T-cell (primary cell): ENCODE measurements around the gene MTA1. TPM values are rescaled to one million over a fixed set of nuclear protein-coding genes. Genes with fewer than 3 reads are reported as not detected.
A peak's percentile ranks its signal among the peaks of the same experiment; 100 is the strongest.

ENCODE experiments used
- ATAC-seq, 4 experiments: fragments of 200-7000 bp in 3 of 4; fragments of 150-1000 bp in 1 of 4; cut with Tn5 transposase; replicated peaks in 1 of 4; 1 replicate in 3 of 4; 2 replicates in 1 of 4; pipeline ENCODE4 v1.10.0; 2021; ENCODE audit warnings: moderate library complexity in 3 of 4, mild to moderate bottlenecking in 2 of 4, moderate number of reproducible peaks in 1 of 4
- CTCF ChIA-PET, 2 donors: fragments of 300-600 bp; sonication (Branson Sonifier 250); formaldehyde crosslinking; loops; one replicate each; lab custom pipeline; 2022; ENCODE audit warnings: antibody characterized with exemption in 2 of 2; lab: Charles Lee
- POLR2A ChIA-PET, 2 donors: fragments of 300-600 bp; sonication (Branson Sonifier 250); formaldehyde crosslinking; loops; one replicate each; lab custom pipeline; 2022; ENCODE audit warnings: antibody characterized with exemption in 2 of 2; lab: Charles Lee
- DNase-seq, 35 experiments: peaks; one replicate each; pipeline versions ENCODE4 v3.0.0 to v3.0.0-alpha.2; 2013 to 2023
- H3K27ac ChIP-seq: one replicate; pipeline ENCODE4 v1.5.1; 2013; ENCODE audit warnings: low read length
- H3K27me3 ChIP-seq, 2 experiments: replicated peaks in 1 of 2; 1 replicate in 1 of 2; 2 replicates in 1 of 2; pipeline versions ENCODE4 v1.6.1 to v1.7.0; 2013; ENCODE audit warnings: low read length in 1 of 2, mixed read lengths in 1 of 2; ENCODE audit not compliant: control insufficient read depth in 2 of 2, insufficient read depth in 2 of 2; ENCODE audit errors: extremely low read depth in 1 of 2
- H3K36me3 ChIP-seq, 2 donors: 1 replicate in 1 of 2; 2 replicates in 1 of 2; pipeline versions ENCODE4 v1.6.1 to v1.7.0; 2013; ENCODE audit warnings: low read length in 1 of 2; ENCODE audit not compliant: control insufficient read depth in 2 of 2, insufficient read depth in 1 of 2; ENCODE audit errors: extremely low read depth in 1 of 2
- H3K4me1 ChIP-seq, 2 experiments: 1 replicate in 1 of 2; 2 replicates in 1 of 2; pipeline versions ENCODE4 v1.6.1 to v1.7.0; 2013; ENCODE audit warnings: low read length in 2 of 2, mixed read lengths in 1 of 2; ENCODE audit not compliant: insufficient read depth in 2 of 2, control insufficient read depth in 1 of 2; ENCODE audit errors: extremely low read depth in 1 of 2
- H3K4me3 ChIP-seq, 2 donors: 1 replicate in 1 of 2; 2 replicates in 1 of 2; pipeline versions ENCODE4 v1.5.1 to v1.7.0; 2013; ENCODE audit warnings: mild to moderate bottlenecking in 2 of 2, low read length in 1 of 2, moderate library complexity in 1 of 2; ENCODE audit not compliant: control insufficient read depth in 1 of 2; ENCODE audit errors: extremely low read depth in 1 of 2
- H3K9me3 ChIP-seq: 2 replicates; pipeline ENCODE4 v1.7.0; 2013
- H3K27ac Mint-ChIP-seq, 2 donors: one replicate each; pipeline ENCODE4 v1.8.0; 2020 to 2021; ENCODE audit warnings: mild to moderate bottlenecking in 2 of 2, mixed read lengths in 2 of 2
- H3K27me3 Mint-ChIP-seq, 2 donors: one replicate each; pipeline ENCODE4 v1.8.0; 2021 to 2022; ENCODE audit warnings: mixed read lengths in 2 of 2
- H3K36me3 Mint-ChIP-seq: one replicate; pipeline ENCODE4 v1.8.0; 2021; ENCODE audit warnings: mixed read lengths
- H3K4me1 Mint-ChIP-seq, 3 donors: one replicate each; pipeline ENCODE4 v1.8.0; 2020 to 2022; ENCODE audit warnings: mixed read lengths in 3 of 3, mild to moderate bottlenecking in 1 of 3
- H3K4me3 Mint-ChIP-seq, 3 donors: one replicate each; pipeline ENCODE4 v1.8.0; 2020 to 2022; ENCODE audit warnings: mild to moderate bottlenecking in 3 of 3, mixed read lengths in 3 of 3, moderate library complexity in 3 of 3
- H3K9me3 Mint-ChIP-seq, 3 donors: one replicate each; pipeline ENCODE4 v1.8.0; 2020 to 2022; ENCODE audit warnings: mixed read lengths in 3 of 3
- WGBS: methylation state at CpG from one replicate; pipeline ENCODE4 v1.1.5; 2013; ENCODE audit warnings: missing lambda C conversion rate; ENCODE audit not compliant: insufficient coverage; 5-methylcytosine and 5-hydroxymethylcytosine counted together
- total RNA-seq, 35 experiments: library from RNA in 6 of 35; stranded (reverse) in 6 of 35; fragments of 120-200 nt in 1 of 35; gene quantifications; one replicate each; pipeline versions ENCODE4 v1.2.1 to v1.2.4 and lab custom pipeline; 2013 to 2026

MTA1 gene
- total RNA-seq, 5 donors from 2014 or later (not counting 1 experiment from before 2014, with no cell fraction given), result 111 to 152 (median 141) TPM

GRCh38 chr14:105493921-105494605 is 74.4 kb downstream of the MTA1 start:
- H3K4me3 Mint-ChIP-seq, result no peak overlapping the region
- H3K4me1 Mint-ChIP-seq, result peaks cover 13 to 14% (median 14%) of the 10 kb centered on the region in 3 donors
- ChIA-PET POLR2A (no interaction called here), CTCF (no interaction called here)
- 98% methylated on average over 9 of the region's 16 CpGs for WGBS
- H3K9me3 ChIP-seq, result no peaks in the 10 kb centered on the region
- peaks cover 0 to 25% of the 10 kb centered on the region in 2 experiments for H3K4me1 ChIP-seq
- peaks cover 5% of the 10 kb centered on the region for H3K36me3 Mint-ChIP-seq
- H3K36me3 ChIP-seq, result peaks cover 0 to 3% of the 10 kb centered on the region in 2 donors
- H3K27me3 ChIP-seq, result no peaks in the 10 kb centered on the region
- ATAC-seq, result no peak
- peak in 1 of 35 experiments; percentile 1 for DNase-seq
- H3K9me3 Mint-ChIP-seq, result no peaks in the 10 kb centered on the region
- no peaks in the 10 kb centered on the region for H3K27me3 Mint-ChIP-seq
- H3K27ac ChIP-seq, result no peak overlapping the region
- no peak overlapping the region for H3K4me3 ChIP-seq
- no peak overlapping the region for H3K27ac Mint-ChIP-seq

- Histone ChIP-seq H3K27me3 (no peaks in the 10 kb centered on the region), H3K4me1 (peaks cover 0 to 20% of the 10 kb centered on the region in 2 experiments), H3K9me3 (no peaks in the 10 kb centered on the region), H3K36me3 (peaks cover 0 to 3% of the 10 kb centered on the region in 2 donors), H3K27ac (no peak overlapping the region), H3K4me3 (no peak overlapping the region)
- ChIA-PET POLR2A (no interaction called here), CTCF (no interaction called here)
- peaks cover 8 to 9% (median 9%) of the 10 kb centered on the region in 3 donors for H3K4me1 Mint-ChIP-seq
- H3K9me3 Mint-ChIP-seq, result no peaks in the 10 kb centered on the region
- DNase-seq (no peak), ATAC-seq (no peak)
- no peak overlapping the region for H3K27ac Mint-ChIP-seq
- no peaks in the 10 kb centered on the region for H3K27me3 Mint-ChIP-seq
- H3K4me3 Mint-ChIP-seq, result no peak overlapping the region
- 100% methylated on average over 2 of the region's 6 CpGs for WGBS
- H3K36me3 Mint-ChIP-seq, result peaks cover 1% of the 10 kb centered on the region
These were observed 74.9 kb downstream of the MTA1 start for GRCh38 chr14:105494606-105494929.

- Histone ChIP-seq H3K27ac (no peak overlapping the region), H3K4me3 (no peak overlapping the region), H3K4me1 (peaks cover 0 to 14% of the 10 kb centered on the region in 2 experiments), H3K27me3 (no peaks in the 10 kb centered on the region), H3K9me3 (no peaks in the 10 kb centered on the region), H3K36me3 (peaks cover 0 to 3% of the 10 kb centered on the region in 2 donors)
- H3K4me3 Mint-ChIP-seq, result no peak overlapping the region
- WGBS, result 97% methylated on average over 17 of the region's 18 CpGs
- no peaks in the 10 kb centered on the region for H3K27me3 Mint-ChIP-seq
- DNase-seq (peak in 1 of 35 experiments; percentile 1), ATAC-seq (no peak)
- H3K36me3 Mint-ChIP-seq, result no peaks in the 10 kb centered on the region
- H3K4me1 Mint-ChIP-seq, result peaks cover 6 to 8% (median 6%) of the 10 kb centered on the region in 3 donors
- CTCF ChIA-PET, result no interaction called here
- no peaks in the 10 kb centered on the region for H3K9me3 Mint-ChIP-seq
- no peak overlapping the region for H3K27ac Mint-ChIP-seq
- POLR2A ChIA-PET, result no interaction called here
These were observed 75.7 kb downstream of the MTA1 start for GRCh38 chr14:105495101-105495989.

- H3K27ac ChIP-seq, result no peak overlapping the region
- POLR2A ChIA-PET, result no interaction called here
- no peaks in the 10 kb centered on the region for H3K9me3 ChIP-seq
- H3K27me3 ChIP-seq, result no peaks in the 10 kb centered on the region
- peaks cover 0 to 14% of the 10 kb centered on the region in 2 experiments for H3K4me1 ChIP-seq
- DNase-seq (no peak), ATAC-seq (no peak)
- CTCF ChIA-PET, result no interaction called here
- Mint-ChIP-seq H3K36me3 (no peaks in the 10 kb centered on the region), H3K27ac (no peak overlapping the region), H3K9me3 (no peaks in the 10 kb centered on the region), H3K4me1 (peaks cover 5 to 6% (median 6%) of the 10 kb centered on the region in 3 donors), H3K27me3 (no peaks in the 10 kb centered on the region), H3K4me3 (no peak overlapping the region)
- H3K4me3 ChIP-seq, result no peak overlapping the region
- WGBS, result 86% methylated on average over 9 of the region's 18 CpGs
- H3K36me3 ChIP-seq, result peaks cover 0 to 3% of the 10 kb centered on the region in 2 donors
These were observed 76.6 kb downstream of the MTA1 start for GRCh38 chr14:105495990-105496830.

GRCh38 chr14:105496831-105497591 is 77.4 kb downstream of the MTA1 start:
- no peaks in the 10 kb centered on the region for H3K27me3 Mint-ChIP-seq
- H3K9me3 Mint-ChIP-seq, result no peaks in the 10 kb centered on the region
- Histone ChIP-seq H3K4me3 (no peak overlapping the region), H3K9me3 (no peaks in the 10 kb centered on the region), H3K27me3 (no peaks in the 10 kb centered on the region), H3K4me1 (peaks cover 0 to 8% of the 10 kb centered on the region in 2 experiments), H3K27ac (no peak overlapping the region), H3K36me3 (peaks cover 0 to 3% of the 10 kb centered on the region in 2 donors)
- 98% methylated on average over 22 of the region's 32 CpGs for WGBS
- H3K27ac Mint-ChIP-seq, result no peak overlapping the region
- peaks cover 1 to 2% (median 1%) of the 10 kb centered on the region in 3 donors for H3K4me1 Mint-ChIP-seq
- H3K36me3 Mint-ChIP-seq, result no peaks in the 10 kb centered on the region
- DNase-seq (no peak), ATAC-seq (no peak)
- ChIA-PET CTCF (no interaction called here), POLR2A (no interaction called here)
- H3K4me3 Mint-ChIP-seq, result no peak overlapping the region
